ENCODE data around the gene LRRN4CL. TPM values are rescaled to one million over a fixed set of nuclear protein-coding genes. Genes with fewer than 3 reads are reported as not detected.
"Not testable (repeated sequence)": the region's sequence is repeated elsewhere in the genome, so short reads cannot be mapped to it uniquely, and the experiment has no call there.

Gene LRRN4CL
- total and polyA plus RNA-seq, 7 donors: 0.23 to 40.4 (median 28.5) TPM

- intact Hi-C loops (cut with DNase I): no loop called here
- no peak overlapping the region for H3K27ac ChIP-seq
- H3K4me3 ChIP-seq: no peak overlapping the region
- peaks cover 0 to 38% (median 10%) of the 10 kb centered on the region in 4 donors for H3K36me3 ChIP-seq
- DNase-seq: no peak
- 89 to 91% methylated on average over 6 of the region's 6 CpGs for WGBS, 2 donors
- H3K9me3 ChIP-seq: no peaks in the 10 kb centered on the region
- no peaks in the 10 kb centered on the region for H3K27me3 ChIP-seq
- H3K4me1 ChIP-seq: peaks cover 0 to 46% (median 34%) of the 10 kb centered on the region in 4 donors
- TF ChIP-seq EP300 (IDR thresholded peaks at IDR 0.05) (no peak), POLR2A (IDR thresholded peaks at IDR 0.05) (no peak), POLR2AphosphoS5 (IDR thresholded peaks at IDR 0.05) (no peak), CTCF (IDR thresholded peaks at IDR 0.05) (no peak)
Measured at GRCh38 chr11:62677156-62677555, 12.2 kb downstream of the LRRN4CL start.

GRCh38 chr11:62676698-62677097 is 12.6 kb downstream of the LRRN4CL start:
- DNase-seq: no peak
- no peak overlapping the region for H3K4me3 ChIP-seq
- H3K27me3 ChIP-seq: no peaks in the 10 kb centered on the region
- no peaks in the 10 kb centered on the region for H3K9me3 ChIP-seq
- TF ChIP-seq POLR2AphosphoS5 (IDR thresholded peaks at IDR 0.05): no peak
- TF ChIP-seq EP300 (IDR thresholded peaks at IDR 0.05): no peak
- no peak for TF ChIP-seq CTCF (IDR thresholded peaks at IDR 0.05)
- peaks cover 0 to 38% (median 10%) of the 10 kb centered on the region in 4 donors for H3K36me3 ChIP-seq
- peaks cover 0 to 47% (median 35%) of the 10 kb centered on the region in 4 donors for H3K4me1 ChIP-seq
- intact Hi-C loops (cut with DNase I): no loop called here
- 51 to 70% methylated on average over 6 of the region's 6 CpGs for WGBS, 2 donors
- no peak overlapping the region for H3K27ac ChIP-seq

GRCh38 chr11:62675415-62675814 is 13.9 kb downstream of the LRRN4CL start:
- H3K4me1 ChIP-seq: peaks cover 0 to 46% (median 42%) of the 10 kb centered on the region in 4 donors
- H3K36me3 ChIP-seq: peaks cover 0 to 38% (median 10%) of the 10 kb centered on the region in 4 donors
- H3K9me3 ChIP-seq; H3K27ac ChIP-seq; H3K27me3 ChIP-seq; H3K4me3 ChIP-seq; DNase-seq; intact Hi-C loops (cut with DNase I): not testable (repeated sequence)
- whole genome bisulfite sequencing, 2 donors: 91 to 97% methylated on average over 10 of the region's 10 CpGs

GRCh38 chr11:62673196-62673525 is 16.2 kb downstream of the LRRN4CL start:
- no peak for DNase-seq
- H3K4me3 ChIP-seq: no peak overlapping the region
- H3K4me1 ChIP-seq: peaks cover 0 to 38% (median 34%) of the 10 kb centered on the region in 4 donors
- H3K27me3 ChIP-seq: no peaks in the 10 kb centered on the region
- intact Hi-C loops (cut with DNase I): no loop called here
- 59 to 85% methylated on average over 2 of the region's 2 CpGs for WGBS, 2 donors
- peaks cover 0 to 38% (median 10%) of the 10 kb centered on the region in 4 donors for H3K36me3 ChIP-seq
- peak overlapping the region; percentile 82 to 91 (median 88) for H3K27ac ChIP-seq
- H3K9me3 ChIP-seq: no peaks in the 10 kb centered on the region
- TF ChIP-seq POLR2A (IDR thresholded peaks at IDR 0.05): no peak

- intact Hi-C loops (cut with DNase I): no loop called here
- TF ChIP-seq POLR2A (IDR thresholded peaks at IDR 0.05) (peak; percentile 48 to 57), CTCF (IDR thresholded peaks at IDR 0.05) (no peak), POLR2AphosphoS5 (IDR thresholded peaks at IDR 0.05) (peak; percentile 55 to 82 (median 73))
- WGBS, 2 donors: 0 to 1% methylated on average over 59 of the region's 59 CpGs
- peak within 1 kb of the TSS; percentile 82 to 91 (median 88) for H3K27ac ChIP-seq
- H3K4me3 ChIP-seq: peak within 1 kb of the TSS; percentile 57 to 87 (median 74)
- peak; percentile 91 for DNase-seq
- H3K27me3 ChIP-seq: no peaks in the 10 kb centered on the region
- H3K4me1 ChIP-seq: peaks cover 0 to 40% (median 38%) of the 10 kb centered on the region in 4 donors
- no peaks in the 10 kb centered on the region for H3K9me3 ChIP-seq
- H3K36me3 ChIP-seq: peaks cover 0 to 37% (median 5%) of the 10 kb centered on the region in 4 donors
Measured at GRCh38 chr11:62671608-62672389, 17.5 kb downstream of the LRRN4CL start, which contains the start of the genes LBHD1 and UQCC3. Gene LBHD1, minus strand, starts transcription at chr11:62672267. Its CDS starts 2,236 bp downstream, at chr11:62670031. Gene UQCC3, plus strand, starts transcription at chr11:62671673. Its CDS starts 73 bp downstream, at chr11:62671746.
